ENCODE data around the gene SLC6A11. TPM values are rescaled to one million over a fixed set of nuclear protein-coding genes. Genes with fewer than 3 reads are reported as not detected.

The SLC6A11 gene
- total and polyA plus RNA-seq, 2 of the 8 experiments (the other 6 are each of a cell fraction or from before 2014, with no cell fraction given), result 0.78 to 1.5 TPM

- H3K27me3 ChIP-seq (replicated peaks in 1 of 4; ENCODE audit: control insufficient read depth in 3 of 4, extremely low read depth in 1 of 4, insufficient read depth in 3 of 4, low read length in 3 of 4), result no peaks in the 10 kb centered on the region; a peak in 1 of 7 replicates
- H4K91ac ChIP-seq (replicated peaks; ENCODE audit: insufficient read length, low read length), result no peak overlapping the region
- DNase-seq (ENCODE audit: low read depth in 1 of 2, low spot score in 2 of 2) (peak in 1 of 2 experiments; percentile 4), FAIRE-seq (no peak)
- no peak overlapping the region for H4K5ac ChIP-seq (ENCODE audit: insufficient read length, low read depth, low read length)
- H4K20me1 ChIP-seq (replicated peaks in 1 of 2; ENCODE audit: control insufficient read depth in 1 of 2, insufficient read depth in 2 of 2, low read length in 2 of 2), result no peaks in the 10 kb centered on the region
- H3K56ac ChIP-seq (replicated peaks; ENCODE audit: insufficient read length, low read depth, low read length), result no peak overlapping the region
- H2BK15ac ChIP-seq (ENCODE audit: low read length), result no peak overlapping the region
- 94% methylated on average over 12 of the region's 14 CpGs; no CpG with 5 or more reads in 1 of the 2 experiments for WGBS, 2 experiments (ENCODE audit: extremely low coverage in 1 of 2, insufficient coverage in 1 of 2, insufficient read length in 1 of 2, insufficient replicate concordance in 2 of 2, low coverage in 1 of 2, low lambda C conversion rate in 2 of 2, missing lambda C conversion rate in 1 of 2)
- H3K4ac ChIP-seq (replicated peaks; ENCODE audit: insufficient read length, low read depth, low read length), result no peak overlapping the region
- H3K23me2 ChIP-seq (ENCODE audit: low read depth, low read length), result no peaks in the 10 kb centered on the region
- H3K18ac ChIP-seq (ENCODE audit: extremely low read depth, low read length), result no peak overlapping the region
- no peaks in the 10 kb centered on the region for H3K4me1 ChIP-seq (replicated peaks in 1 of 4; ENCODE audit: control insufficient read depth in 3 of 4, insufficient read depth in 4 of 4, low read length in 3 of 4)
- no peak overlapping the region for H3K27ac ChIP-seq (ENCODE audit: low read depth, low read length)
- no peaks in the 10 kb centered on the region for H3K79me2 ChIP-seq (ENCODE audit: control insufficient read depth in 1 of 2, insufficient read depth in 2 of 2, low read length in 2 of 2)
- no peak overlapping the region for H2BK20ac ChIP-seq (ENCODE audit: low read length)
- no peak overlapping the region for H3K14ac ChIP-seq (ENCODE audit: insufficient read length)
- no peak overlapping the region for H2BK12ac ChIP-seq (ENCODE audit: low read depth, low read length)
- H3K9ac ChIP-seq (replicated peaks in 1 of 4; ENCODE audit: extremely low read depth in 1 of 4, low read depth in 3 of 4, low read length in 3 of 4), result no peak overlapping the region; a peak in 1 of 7 replicates
- no peaks in the 10 kb centered on the region for H3K79me1 ChIP-seq (ENCODE audit: low read depth, low read length)
- no peaks in the 10 kb centered on the region for H3K36me3 ChIP-seq (ENCODE audit: control insufficient read depth in 2 of 4, insufficient read depth in 4 of 4, low read length in 3 of 4)
- no peak overlapping the region for H4K8ac ChIP-seq (ENCODE audit: extremely low read depth, insufficient read depth, low read length)
- no peak overlapping the region for H2AFZ ChIP-seq (ENCODE audit: low read length)
- H3K23ac ChIP-seq (ENCODE audit: insufficient read length), result no peak overlapping the region
- CTCF ChIA-PET (ENCODE audit: partially characterized antibody), result interaction anchor here (3.8 kb wide), 1 partner anchor 16 kb away, joined by 26 read pairs; no protein-coding TSS in a partner anchor
- H2BK5ac ChIP-seq (ENCODE audit: low read depth, low read length), result no peak overlapping the region
- no peak overlapping the region for H2AK5ac ChIP-seq (ENCODE audit: low read depth, low read length)
- POLR2A ChIA-PET (ENCODE audit: partially characterized antibody), result no interaction called here
- no peak overlapping the region for H3K4me3 ChIP-seq (ENCODE audit: extremely low read depth in 1 of 4, insufficient read depth in 2 of 4, low read depth in 3 of 4, low read length in 4 of 4)
- no peak for TF ChIP-seq FOSL1 (IDR thresholded peaks at IDR 0.05; ENCODE audit: insufficient read depth, low read depth, low read length)
- no peak for TF ChIP-seq GTF2F1 (IDR thresholded peaks at IDR 0.05; ENCODE audit: borderline replicate concordance, low read depth, low read length)
- H3K4me2 ChIP-seq (ENCODE audit: insufficient read depth in 1 of 2, low read depth in 2 of 2, low read length in 2 of 2), result no peak overlapping the region
- H2BK120ac ChIP-seq (replicated peaks; ENCODE audit: low read depth, low read length), result no peak overlapping the region
- H3K9me3 ChIP-seq (ENCODE audit: insufficient read depth in 2 of 2, low read depth in 1 of 2, low read length in 1 of 2), result no peaks in the 10 kb centered on the region
These were observed 109.6 kb downstream of the SLC6A11 start for GRCh38 chr3:10925436-10926255.

All from H1 (cell line).